ENCODE data around the gene FBXL14.
"Not testable (repeated sequence)": the region's sequence is repeated elsewhere in the genome, so short reads cannot be mapped to it uniquely, and the experiment has no call there.

The FBXL14 gene

GRCh38 chr12:1567852-1568251, 26.5 kb downstream of the FBXL14 start:
- TF ChIP-seq JUND (IDR thresholded peaks at IDR 0.05; ENCODE audit: low read depth), result no peak
- in situ Hi-C loops (cut with HindIII; ENCODE audit: low pct_unique_long_range_greater_than_20kb, low sequenced_read_pairs), result no loop called here
- DNase-seq (ENCODE audit: low read depth in 1 of 2, low spot score in 1 of 2), result no peak

- TF ChIP-seq JUND (IDR thresholded peaks at IDR 0.05; ENCODE audit: low read depth), result no peak
- in situ Hi-C loops (cut with HindIII; ENCODE audit: low pct_unique_long_range_greater_than_20kb, low sequenced_read_pairs), result no loop called here
- DNase-seq (ENCODE audit: low read depth in 1 of 2, low spot score in 1 of 2), result peak; percentile 44 to 87
Observed at GRCh38 chr12:1566449-1567135, 27.8 kb downstream of the FBXL14 start.

- in situ Hi-C loops (cut with HindIII; ENCODE audit: low pct_unique_long_range_greater_than_20kb, low sequenced_read_pairs), result no loop called here
- TF ChIP-seq JUND (IDR thresholded peaks at IDR 0.05; ENCODE audit: low read depth), result no peak
- DNase-seq (ENCODE audit: low read depth in 1 of 2, low spot score in 1 of 2), result no peak
Observed at GRCh38 chr12:1565172-1565571, 29.2 kb downstream of the FBXL14 start.

GRCh38 chr12:1564067-1564466, 30.3 kb downstream of the FBXL14 start:
- in situ Hi-C loops (cut with HindIII; ENCODE audit: low pct_unique_long_range_greater_than_20kb, low sequenced_read_pairs), result no loop called here
- DNase-seq (ENCODE audit: low read depth in 1 of 2, low spot score in 1 of 2), result no peak
- no peak for TF ChIP-seq JUND (IDR thresholded peaks at IDR 0.05; ENCODE audit: low read depth)

GRCh38 chr12:1562813-1563407, 31.5 kb downstream of the FBXL14 start:
- in situ Hi-C loops (cut with HindIII; ENCODE audit: low pct_unique_long_range_greater_than_20kb, low sequenced_read_pairs), result no loop called here
- TF ChIP-seq JUND (IDR thresholded peaks at IDR 0.05; ENCODE audit: low read depth), result no peak
- no peak for DNase-seq (ENCODE audit: low read depth in 1 of 2, low spot score in 1 of 2)

- no peak for TF ChIP-seq JUND (IDR thresholded peaks at IDR 0.05; ENCODE audit: low read depth)
- in situ Hi-C loops (cut with HindIII; ENCODE audit: low pct_unique_long_range_greater_than_20kb, low sequenced_read_pairs), result no loop called here
- DNase-seq (ENCODE audit: low read depth in 1 of 2, low spot score in 1 of 2), result no peak
Observed at GRCh38 chr12:1560704-1561103, 33.7 kb downstream of the FBXL14 start.

- no peak for TF ChIP-seq JUND (IDR thresholded peaks at IDR 0.05; ENCODE audit: low read depth)
- in situ Hi-C loops (cut with HindIII; ENCODE audit: low pct_unique_long_range_greater_than_20kb, low sequenced_read_pairs), result no loop called here
- no peak for DNase-seq (ENCODE audit: low read depth in 1 of 2, low spot score in 1 of 2)
Observed at GRCh38 chr12:1559676-1560091, 34.7 kb downstream of the FBXL14 start.

- in situ Hi-C loops (cut with HindIII; ENCODE audit: low pct_unique_long_range_greater_than_20kb, low sequenced_read_pairs); DNase-seq (ENCODE audit: low read depth in 1 of 2, low spot score in 1 of 2): not testable (repeated sequence)
Observed at GRCh38 chr12:1558108-1558507, 36.3 kb downstream of the FBXL14 start.

- no peak for TF ChIP-seq JUND (IDR thresholded peaks at IDR 0.05; ENCODE audit: low read depth)
- in situ Hi-C loops (cut with HindIII; ENCODE audit: low pct_unique_long_range_greater_than_20kb, low sequenced_read_pairs), result no loop called here
- DNase-seq (ENCODE audit: low read depth in 1 of 2, low spot score in 1 of 2), result no peak
Observed at GRCh38 chr12:1553987-1554982, 40.1 kb downstream of the FBXL14 start.

- no peak for DNase-seq (ENCODE audit: low read depth in 1 of 2, low spot score in 1 of 2)
- in situ Hi-C loops (cut with HindIII; ENCODE audit: low pct_unique_long_range_greater_than_20kb, low sequenced_read_pairs), result no loop called here
- TF ChIP-seq JUND (IDR thresholded peaks at IDR 0.05; ENCODE audit: low read depth), result no peak
Observed at GRCh38 chr12:1553536-1553935, 40.8 kb downstream of the FBXL14 start.

- in situ Hi-C loops (cut with HindIII; ENCODE audit: low pct_unique_long_range_greater_than_20kb, low sequenced_read_pairs), result no loop called here
- DNase-seq (ENCODE audit: low read depth in 1 of 2, low spot score in 1 of 2), result no peak
- TF ChIP-seq JUND (IDR thresholded peaks at IDR 0.05; ENCODE audit: low read depth), result no peak
Observed at GRCh38 chr12:1552911-1553491, 41.4 kb downstream of the FBXL14 start.

- in situ Hi-C loops (cut with HindIII; ENCODE audit: low pct_unique_long_range_greater_than_20kb, low sequenced_read_pairs), result no loop called here
- no peak for DNase-seq (ENCODE audit: low read depth in 1 of 2, low spot score in 1 of 2)
- no peak for TF ChIP-seq JUND (IDR thresholded peaks at IDR 0.05; ENCODE audit: low read depth)
Observed at GRCh38 chr12:1552171-1552570, 42.2 kb downstream of the FBXL14 start.

Measured in T47D (cell line).